HG02870 (cell line): Measurements from ENCODE around the gene PLD2.

Experiments
- ATAC-seq: cut with Tn5 transposase; IDR thresholded peaks from one replicate; pipeline ENCODE4 v1.9.1; 2021; ENCODE audit warnings: mild to moderate bottlenecking, moderate library complexity; ENCODE audit not compliant: unreplicated experiment

PLD2 gene

DNA sequence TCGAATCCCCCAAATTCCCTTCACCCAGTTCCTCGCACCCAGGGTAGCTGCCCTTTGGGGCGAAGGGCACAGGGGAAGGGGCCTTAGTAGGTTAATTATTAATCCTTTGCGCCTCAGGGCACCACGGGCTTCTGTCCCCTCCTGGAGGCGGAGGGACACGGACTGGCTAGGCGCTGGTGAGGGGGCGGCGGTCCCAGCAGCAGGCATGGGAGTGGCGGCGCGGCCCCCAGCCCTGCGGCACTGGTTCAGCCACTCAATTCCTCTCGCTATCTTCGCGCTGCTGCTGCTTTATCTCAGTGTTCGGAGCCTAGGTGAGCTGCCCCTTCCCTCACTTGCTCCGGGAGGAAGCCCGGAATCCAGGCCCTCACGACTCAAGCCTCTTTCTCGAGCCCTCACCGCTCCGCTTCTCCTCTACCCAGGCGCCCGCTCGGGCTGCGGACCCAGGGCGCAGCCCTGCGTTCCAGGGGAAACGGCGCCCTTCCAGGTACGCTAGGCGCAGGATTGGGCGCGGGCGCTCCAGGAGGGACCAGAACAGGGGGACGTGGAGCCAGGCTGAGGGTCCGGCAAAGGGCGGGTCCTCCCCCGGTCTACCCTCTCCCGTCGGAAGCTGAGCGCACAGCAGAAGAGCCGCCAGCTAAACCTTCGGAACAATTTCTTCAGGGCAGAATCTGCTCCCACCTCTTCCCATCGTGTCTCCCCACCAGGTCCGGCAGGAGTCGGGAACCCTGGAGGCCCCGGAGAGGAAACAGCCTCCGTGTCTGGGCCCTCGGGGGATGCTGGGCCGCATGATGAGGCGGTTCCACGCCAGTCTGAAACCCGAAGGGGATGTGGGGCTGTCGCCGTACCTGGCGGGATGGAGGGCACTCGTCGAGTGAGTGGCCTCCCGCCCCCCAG is 17.9 kb upstream of the PLD2 start, which contains the start of gene GLTPD2:
Gene GLTPD2 (plus strand): TSS at position 158 of the 894 bp plus-strand sequence. CDS start 48 bp downstream, at position 206.
- ATAC-seq = no peak

DNA sequence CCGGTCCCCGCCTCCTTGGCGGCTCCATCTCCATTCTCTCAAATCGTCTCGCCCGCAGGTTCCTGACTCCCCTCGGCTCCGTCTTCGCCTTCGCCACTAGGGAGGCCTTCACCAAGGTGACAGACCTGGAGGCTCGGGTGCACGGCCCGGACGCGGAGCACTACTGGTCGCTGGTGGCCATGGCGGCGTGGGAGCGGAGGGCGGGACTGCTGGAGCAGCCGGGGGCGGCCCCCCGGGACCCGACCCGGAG is 17.3 kb upstream of the PLD2 start:
- no peak for ATAC-seq

DNA sequence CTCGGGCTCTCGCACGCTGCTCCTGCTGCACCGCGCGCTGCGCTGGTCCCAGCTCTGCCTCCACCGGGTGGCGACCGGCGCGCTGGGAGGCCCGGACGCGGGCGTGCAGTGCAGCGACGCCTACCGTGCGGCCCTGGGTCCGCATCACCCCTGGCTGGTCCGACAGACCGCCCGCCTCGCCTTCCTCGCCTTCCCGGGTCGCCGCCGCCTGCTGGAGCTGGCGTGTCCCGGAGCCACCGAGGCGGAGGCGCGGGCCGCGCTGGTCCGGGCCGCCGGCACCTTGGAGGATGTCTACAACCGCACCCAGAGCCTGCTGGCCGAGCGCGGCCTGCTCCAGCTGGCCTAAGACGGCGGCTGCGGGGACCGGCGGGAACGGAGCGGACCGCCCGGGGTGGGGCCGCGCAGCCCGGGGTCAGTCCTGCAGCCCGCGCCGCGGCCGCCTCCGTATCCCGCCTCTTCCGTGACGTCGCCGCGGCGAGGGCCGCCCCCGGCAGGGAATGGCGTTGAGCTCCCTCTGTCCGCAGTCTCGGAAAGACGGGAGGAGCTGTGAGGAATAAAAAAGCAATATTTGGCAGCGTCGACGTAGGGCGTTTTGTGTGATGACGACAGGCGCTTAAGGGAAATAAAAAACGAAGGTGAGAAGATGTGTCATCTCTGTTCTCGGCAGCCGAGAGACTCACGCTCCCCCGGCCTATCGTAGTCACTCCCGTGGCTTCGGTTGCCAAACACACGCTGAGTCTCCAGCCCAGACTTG is 16.8 kb upstream of the PLD2 start:
- peak; percentile 79 for ATAC-seq

- no peak for ATAC-seq
Observed at GRCh38 chr17:4790705-4791088, 16.3 kb upstream of the PLD2 start.

- ATAC-seq = no peak
Observed at GRCh38 chr17:4795168-4795567, 11.8 kb upstream of the PLD2 start.

- no peak for ATAC-seq
Observed at GRCh38 chr17:4796552-4796920, 10.4 kb upstream of the PLD2 start.

GRCh38 chr17:4800462-4801196 is 6.3 kb upstream of the PLD2 start:
- no peak for ATAC-seq

- no peak for ATAC-seq
Observed at GRCh38 chr17:4802228-4802627, 4.7 kb upstream of the PLD2 start, which contains the start of gene C17orf114. Gene C17orf114 (minus strand): TSS chr17:4802328.

GRCh38 chr17:4806456-4806776 is 536 bp upstream of the PLD2 start:
- no peak for ATAC-seq

GRCh38 chr17:4807605-4808377 is 839 bp downstream of the PLD2 start:
- ATAC-seq = no peak

GRCh38 chr17:4808378-4808767 is 1.4 kb downstream of the PLD2 start:
- ATAC-seq = no peak

DNA sequence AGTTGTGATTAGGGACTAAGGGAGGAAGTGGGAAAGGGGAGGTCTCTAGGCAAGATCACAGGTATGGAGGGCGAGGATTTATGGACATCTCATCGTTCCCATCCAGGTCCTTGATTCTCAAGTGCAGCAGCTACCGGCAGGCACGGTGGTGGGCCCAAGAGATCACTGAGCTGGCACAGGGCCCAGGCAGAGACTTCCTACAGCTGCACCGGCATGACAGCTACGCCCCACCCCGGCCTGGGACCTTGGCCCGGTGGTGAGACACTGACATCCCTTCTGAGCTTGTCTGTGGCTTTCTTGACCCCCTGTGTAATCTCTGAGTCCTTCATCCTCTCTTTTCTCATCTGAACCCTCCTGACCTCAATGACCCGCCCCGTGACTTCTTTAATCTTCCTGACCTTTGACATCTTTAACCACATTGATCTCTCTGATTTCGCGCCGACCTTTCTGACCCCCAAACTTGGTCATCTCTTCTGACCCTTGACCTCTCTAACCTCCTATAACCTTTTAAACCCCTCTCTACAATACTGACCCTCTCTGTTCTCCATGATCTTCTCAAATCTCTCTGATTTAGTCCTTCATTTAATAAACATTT is 3.8 kb downstream of the PLD2 start:
- no peak for ATAC-seq

DNA sequence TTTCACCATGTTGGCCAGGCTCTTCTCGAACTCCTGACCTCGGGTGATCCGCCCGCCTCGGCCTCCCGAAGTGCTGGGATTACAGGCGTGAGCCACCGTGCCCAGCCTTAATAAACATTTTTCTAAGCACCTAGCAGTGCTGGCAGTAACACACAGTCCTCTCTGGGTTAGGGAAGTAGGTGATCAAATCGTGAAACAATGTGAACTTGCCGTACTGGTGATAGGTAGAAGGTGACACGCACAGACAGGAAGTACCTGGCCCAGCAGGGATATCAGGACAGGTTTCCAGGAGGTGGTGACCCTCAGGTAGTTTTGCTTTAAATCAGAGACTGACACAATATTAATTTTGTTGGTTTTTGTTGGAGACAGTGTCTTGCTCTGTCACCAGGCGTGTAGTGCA is 4.5 kb downstream of the PLD2 start:
- no peak for ATAC-seq

- no peak for ATAC-seq
Observed at GRCh38 chr17:4812690-4813089, 5.7 kb downstream of the PLD2 start.

- ATAC-seq = no peak
Observed at GRCh38 chr17:4815043-4815675, 8.2 kb downstream of the PLD2 start.

- ATAC-seq = no peak
Observed at GRCh38 chr17:4816826-4817225, 9.9 kb downstream of the PLD2 start.

GRCh38 chr17:4818276-4818675 is 11.3 kb downstream of the PLD2 start:
- no peak for ATAC-seq

DNA sequence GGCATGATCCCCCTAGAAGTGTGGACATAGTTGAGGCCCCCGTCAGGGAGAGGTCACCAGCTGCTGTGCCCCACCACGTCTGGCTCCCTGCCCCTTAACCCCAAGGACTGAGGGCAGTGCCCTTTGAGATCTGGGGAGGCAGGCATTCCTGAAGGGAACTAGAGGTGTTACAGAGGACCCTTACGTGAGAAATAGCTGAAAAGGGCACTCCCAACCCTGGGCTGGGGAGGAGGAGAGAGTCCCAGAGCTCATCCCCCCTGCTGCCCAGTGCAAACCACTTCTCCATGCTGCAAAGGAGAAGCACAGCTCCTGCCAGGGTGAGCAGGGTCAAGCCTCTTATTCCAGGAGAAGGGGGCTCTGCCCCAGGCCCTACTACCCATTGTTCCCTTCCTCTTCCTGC is 15.9 kb downstream of the PLD2 start:
- no peak for ATAC-seq

DNA sequence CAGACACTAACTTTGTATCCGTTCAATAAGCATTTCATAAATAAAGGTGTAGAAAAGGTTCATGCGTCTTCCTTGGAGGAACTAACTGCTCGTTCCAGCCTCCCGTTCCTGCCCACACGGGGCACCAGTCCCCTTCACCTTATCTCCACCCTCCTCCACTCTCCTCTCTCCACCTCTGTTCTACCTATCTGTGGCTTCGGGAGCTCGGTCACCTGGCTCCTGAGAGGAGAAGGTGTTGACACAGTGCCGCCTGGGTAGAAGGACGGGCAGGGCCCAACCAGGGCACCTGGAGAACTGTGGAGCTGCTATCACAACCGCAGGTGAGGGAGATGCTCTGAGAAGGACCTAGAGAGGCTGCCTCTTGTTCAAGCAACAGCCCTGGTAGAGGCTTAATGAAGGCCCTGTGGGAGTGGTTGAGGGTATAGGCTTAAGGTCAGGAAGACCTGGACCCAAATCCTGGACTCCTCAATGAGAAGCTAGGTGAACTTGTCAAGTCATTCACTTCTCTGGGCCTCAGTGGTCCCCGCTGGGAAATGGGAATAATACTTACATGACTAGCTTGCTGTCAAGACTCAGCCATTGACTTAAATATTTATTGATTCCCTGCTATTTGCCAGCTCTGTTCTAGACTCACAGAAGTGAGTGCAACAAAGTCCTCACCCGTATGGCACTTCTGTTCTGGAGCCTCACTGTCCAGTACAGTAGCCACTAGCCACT is 16.6 kb downstream of the PLD2 start:
- ATAC-seq = no peak

DNA sequence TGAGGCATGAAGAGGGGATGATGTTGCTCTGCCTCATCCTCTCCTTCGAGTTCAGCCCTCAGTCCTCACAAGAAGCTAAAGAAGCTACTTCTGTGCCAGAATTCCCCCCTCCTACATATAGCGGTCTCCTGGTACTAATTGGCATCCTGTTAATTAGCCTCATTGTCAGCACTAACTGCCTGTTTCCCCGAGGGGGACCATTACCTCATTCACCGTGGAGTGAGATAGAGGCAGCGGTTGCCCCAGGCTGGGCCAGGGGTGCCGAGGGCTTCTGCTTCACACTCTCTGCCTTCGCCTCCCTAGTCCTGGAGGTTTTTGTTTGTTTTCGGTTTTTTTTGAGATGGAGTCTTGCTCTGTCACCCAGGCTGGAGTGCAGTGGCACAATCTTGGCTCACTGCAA is 20.4 kb downstream of the PLD2 start:
- ATAC-seq = no peak
